H9 (cell line): Measurements from ENCODE around the gene USP6NL. TPM values are rescaled to one million over a fixed set of nuclear protein-coding genes. Genes with fewer than 3 reads are reported as not detected.

ENCODE experiments used
- DNase-seq: peaks from one replicate; pipeline ENCODE4 v3.0.0-alpha.2; 2017
- H2AFZ ChIP-seq: one replicate; pipeline ENCODE4 v1.6.1; 2013; ENCODE audit warnings: mild to moderate bottlenecking, low read length, control low read depth, moderate library complexity
- H2AK5ac ChIP-seq: 2 replicates; pipeline ENCODE4 v1.6.1; 2013; ENCODE audit warnings: low read length, control low read depth, mixed read lengths; ENCODE audit not compliant: insufficient read length
- H2BK120ac ChIP-seq: one replicate; pipeline ENCODE4 v1.6.1; 2013; ENCODE audit warnings: low read depth, mild to moderate bottlenecking, low read length, control low read depth, inconsistent platforms; ENCODE audit not compliant: poor library complexity, severe bottlenecking
- H2BK12ac ChIP-seq: 2 replicates; pipeline ENCODE4 v1.6.1; 2013; ENCODE audit warnings: low read length, control low read depth, mixed read lengths, low read depth; ENCODE audit not compliant: insufficient read length
- H2BK15ac ChIP-seq: 2 replicates; pipeline ENCODE4 v1.6.1; 2013; ENCODE audit warnings: low read depth, low read length, control low read depth
- H2BK20ac ChIP-seq: one replicate; pipeline ENCODE4 v1.6.1; 2013; ENCODE audit warnings: low read depth, mild to moderate bottlenecking, low read length, control low read depth, inconsistent platforms; ENCODE audit not compliant: poor library complexity, severe bottlenecking
- H2BK5ac ChIP-seq: 2 replicates; pipeline ENCODE4 v1.6.1; 2013; ENCODE audit warnings: low read length, control low read depth, mixed read lengths; ENCODE audit not compliant: insufficient read length
- H3K14ac ChIP-seq: 2 replicates; pipeline ENCODE4 v1.6.1; 2013; ENCODE audit warnings: low read length, control low read depth; ENCODE audit not compliant: insufficient read depth
- H3K18ac ChIP-seq: 2 replicates; pipeline ENCODE4 v1.6.1; 2013; ENCODE audit warnings: low read depth, mild to moderate bottlenecking, mixed read lengths, low read length, control low read depth; ENCODE audit not compliant: insufficient read length
- H3K23ac ChIP-seq: 2 replicates; pipeline ENCODE4 v1.6.1; 2013; ENCODE audit warnings: low read length, control low read depth, mixed read lengths, low read depth; ENCODE audit not compliant: insufficient read length
- H3K23me2 ChIP-seq: 2 replicates; pipeline ENCODE4 v1.6.1; 2013; ENCODE audit warnings: low read depth, mild to moderate bottlenecking, mixed read lengths, low read length, control low read depth; ENCODE audit not compliant: insufficient read length, poor library complexity, severe bottlenecking
- H3K27ac ChIP-seq: 2 replicates; pipeline ENCODE4 v1.5.1; 2013; ENCODE audit warnings: low read length, control low read depth, mixed read lengths, low read depth; ENCODE audit not compliant: insufficient read length
- H3K27me3 ChIP-seq: 2 replicates; pipeline ENCODE4 v1.6.1; 2013; ENCODE audit warnings: low read length, control low read depth, inconsistent platforms; ENCODE audit not compliant: insufficient read depth
- H3K4ac ChIP-seq: 2 replicates; pipeline ENCODE4 v1.6.1; 2013; ENCODE audit warnings: low read depth, mild to moderate bottlenecking, control low read depth, inconsistent platforms, low read length, moderate library complexity
- H3K4me1 ChIP-seq: 2 replicates; pipeline ENCODE4 v1.6.1; 2013; ENCODE audit warnings: low read length, control low read depth, inconsistent platforms; ENCODE audit not compliant: insufficient read depth
- H3K4me2 ChIP-seq: 2 replicates; pipeline ENCODE4 v1.6.1; 2013; ENCODE audit warnings: low read length, control low read depth, mixed read lengths; ENCODE audit not compliant: insufficient read length, insufficient read depth
- H3K56ac ChIP-seq: 2 replicates; pipeline ENCODE4 v1.6.1; 2013; ENCODE audit warnings: low read depth, mild to moderate bottlenecking, mixed read lengths, low read length, control low read depth; ENCODE audit not compliant: insufficient read length
- H3K79me1 ChIP-seq: 2 replicates; pipeline ENCODE4 v1.6.1; 2013; ENCODE audit warnings: low read depth, mild to moderate bottlenecking, moderate library complexity, low read length, control low read depth, inconsistent platforms; ENCODE audit not compliant: insufficient read depth, poor library complexity, severe bottlenecking
- H3K79me2 ChIP-seq: 2 replicates; pipeline ENCODE4 v1.6.1; 2013; ENCODE audit warnings: low read length, control low read depth, inconsistent platforms; ENCODE audit not compliant: insufficient read depth
- H3K9ac ChIP-seq: 2 replicates; pipeline ENCODE4 v1.6.1; 2013; ENCODE audit warnings: low read length, control low read depth, mixed read lengths; ENCODE audit not compliant: insufficient read length; ENCODE audit errors: extremely low read depth
- H3K9me3 ChIP-seq: one replicate; pipeline ENCODE4 v1.6.1; 2013; ENCODE audit warnings: low read depth, low read length, inconsistent platforms; ENCODE audit not compliant: control insufficient read depth
- H3T11ph ChIP-seq: one replicate; pipeline ENCODE4 v1.6.1; 2013; ENCODE audit warnings: mild to moderate bottlenecking, low read length, control low read depth, inconsistent platforms
- H4K20me1 ChIP-seq: one replicate; pipeline ENCODE4 v1.6.1; 2013; ENCODE audit not compliant: control insufficient read depth, insufficient read length, insufficient read depth
- H4K5ac ChIP-seq: 2 replicates; pipeline ENCODE4 v1.6.1; 2013; ENCODE audit warnings: low read depth, mild to moderate bottlenecking, mixed read lengths, low read length, control low read depth; ENCODE audit not compliant: insufficient read length
- H4K8ac ChIP-seq: replicated peaks from 2 replicates; pipeline ENCODE4 v1.6.1; 2013; ENCODE audit warnings: low read length, control low read depth, mixed read lengths, low read depth; ENCODE audit not compliant: insufficient read length
- H4K91ac ChIP-seq: 2 replicates; pipeline ENCODE4 v1.6.1; 2013; ENCODE audit warnings: low read depth, mild to moderate bottlenecking, moderate library complexity, mixed read lengths, low read length, control low read depth; ENCODE audit not compliant: insufficient read length
- H3K27ac Mint-ChIP-seq, 3 experiments: 2 replicates in 2 of 3; 3 replicates in 1 of 3; pipeline ENCODE4 v1.8.0; 2020 to 2021; ENCODE audit warnings: mixed read lengths in 3 of 3, mild to moderate bottlenecking in 1 of 3, moderate library complexity in 1 of 3
- H3K27me3 Mint-ChIP-seq: 2 replicates; pipeline ENCODE4 v1.8.0; 2021; ENCODE audit warnings: low read depth, mild to moderate bottlenecking, moderate library complexity, mixed read lengths
- H3K36me3 Mint-ChIP-seq, 3 experiments: 2 replicates in 2 of 3; 3 replicates in 1 of 3; pipeline ENCODE4 v1.8.0; 2020 to 2021; ENCODE audit warnings: low read depth in 3 of 3, mixed read lengths in 3 of 3; ENCODE audit not compliant: insufficient read depth in 1 of 3
- H3K4me1 Mint-ChIP-seq, 2 experiments: 2 replicates each; pipeline ENCODE4 v1.8.0; 2020; ENCODE audit warnings: mixed read lengths in 2 of 2
- H3K4me3 Mint-ChIP-seq, 2 experiments: 2 replicates in 1 of 2; 3 replicates in 1 of 2; pipeline ENCODE4 v1.8.0; 2020 to 2021; ENCODE audit warnings: mild to moderate bottlenecking in 2 of 2, mixed read lengths in 2 of 2, moderate library complexity in 1 of 2
- H3K9me3 Mint-ChIP-seq, 2 experiments: 2 replicates in 1 of 2; 3 replicates in 1 of 2; pipeline ENCODE4 v1.8.0; 2020; ENCODE audit warnings: mild to moderate bottlenecking in 2 of 2, mixed read lengths in 2 of 2, moderate library complexity in 1 of 2
- WGBS: extraction: QIAGEN DNeasy Blood & Tissue Kit; methylation state at CpG from one replicate; pipeline ENCODE4 v1.1.7; 2013; ENCODE audit warnings: missing lambda C conversion rate, low lambda C conversion rate, mixed read lengths; ENCODE audit not compliant: insufficient read length; ENCODE audit errors: extremely low coverage; 5-methylcytosine and 5-hydroxymethylcytosine counted together
- total RNA-seq: library from RNA; stranded (reverse); gene quantifications from 2 replicates; pipeline ENCODE4 v1.2.1, GENCODE V29; 2021
- TF ChIP-seq, protein P1 (sequence below): fragments of 200-600 bp; sonication (generic); conservative IDR thresholded peaks from 3 replicates; pipeline ENCODE4 v1.8.0; 2021; ENCODE audit warnings: antibody characterized with exemption, mild to moderate bottlenecking

USP6NL gene
- total RNA-seq, 1 experiment from 2014 or later: 28.3 TPM

GRCh38 chr10:11557967-11558366 is 53.5 kb downstream of the USP6NL start:
- H2AFZ ChIP-seq: no peak overlapping the region
- H3K9me3 Mint-ChIP-seq: peaks cover under 1 to 6% of the 10 kb centered on the region in 2 experiments; a peak in 2 of 5 replicates
- no peaks in the 10 kb centered on the region for H3K9me3 ChIP-seq
- H4K91ac ChIP-seq: no peak overlapping the region
- H2BK20ac ChIP-seq: no peak overlapping the region
- H2BK5ac ChIP-seq: no peak overlapping the region
- peaks cover 10% of the 10 kb centered on the region; the same call in 1 of the 2 replicates for H3K79me2 ChIP-seq
- no peaks in the 10 kb centered on the region for H3K4me1 ChIP-seq
- H3K14ac ChIP-seq: no peak overlapping the region
- TF ChIP-seq, protein P1, sequence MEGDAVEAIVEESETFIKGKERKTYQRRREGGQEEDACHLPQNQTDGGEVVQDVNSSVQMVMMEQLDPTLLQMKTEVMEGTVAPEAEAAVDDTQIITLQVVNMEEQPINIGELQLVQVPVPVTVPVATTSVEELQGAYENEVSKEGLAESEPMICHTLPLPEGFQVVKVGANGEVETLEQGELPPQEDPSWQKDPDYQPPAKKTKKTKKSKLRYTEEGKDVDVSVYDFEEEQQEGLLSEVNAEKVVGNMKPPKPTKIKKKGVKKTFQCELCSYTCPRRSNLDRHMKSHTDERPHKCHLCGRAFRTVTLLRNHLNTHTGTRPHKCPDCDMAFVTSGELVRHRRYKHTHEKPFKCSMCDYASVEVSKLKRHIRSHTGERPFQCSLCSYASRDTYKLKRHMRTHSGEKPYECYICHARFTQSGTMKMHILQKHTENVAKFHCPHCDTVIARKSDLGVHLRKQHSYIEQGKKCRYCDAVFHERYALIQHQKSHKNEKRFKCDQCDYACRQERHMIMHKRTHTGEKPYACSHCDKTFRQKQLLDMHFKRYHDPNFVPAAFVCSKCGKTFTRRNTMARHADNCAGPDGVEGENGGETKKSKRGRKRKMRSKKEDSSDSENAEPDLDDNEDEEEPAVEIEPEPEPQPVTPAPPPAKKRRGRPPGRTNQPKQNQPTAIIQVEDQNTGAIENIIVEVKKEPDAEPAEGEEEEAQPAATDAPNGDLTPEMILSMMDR: no peak
- H2BK15ac ChIP-seq: no peak overlapping the region
- no peak overlapping the region for H3K4ac ChIP-seq
- no peaks in the 10 kb centered on the region for H3K27me3 ChIP-seq
- H3K23ac ChIP-seq: no peak overlapping the region
- no peak overlapping the region for H3K27ac ChIP-seq
- WGBS: no CpG with 5 or more reads among the region's 4 CpGs
- no peak overlapping the region for H2AK5ac ChIP-seq
- H3K9ac ChIP-seq: no peak overlapping the region
- no peak for DNase-seq
- H4K5ac ChIP-seq: no peak overlapping the region
- H3T11ph ChIP-seq: no peak overlapping the region
- H2BK12ac ChIP-seq: no peak overlapping the region
- H3K27ac Mint-ChIP-seq: no peak overlapping the region
- H3K23me2 ChIP-seq: no peaks in the 10 kb centered on the region
- no peak overlapping the region for H3K4me3 Mint-ChIP-seq
- peaks cover 17 to 20% of the 10 kb centered on the region in 2 experiments for H3K4me1 Mint-ChIP-seq
- H3K56ac ChIP-seq: no peak overlapping the region
- H3K4me2 ChIP-seq: no peak overlapping the region
- H3K18ac ChIP-seq: no peak overlapping the region
- H4K20me1 ChIP-seq: no peaks in the 10 kb centered on the region
- peaks cover 5% of the 10 kb centered on the region for H3K79me1 ChIP-seq
- H3K27me3 Mint-ChIP-seq: no peaks in the 10 kb centered on the region
- no peak overlapping the region for H2BK120ac ChIP-seq
- peaks cover 2 to 12% (median 11%) of the 10 kb centered on the region in 3 experiments for H3K36me3 Mint-ChIP-seq
- no peak overlapping the region for H4K8ac ChIP-seq
